ENCODE data around the gene ABHD10.

GRCh38 chr3:112001526-112001925, 22.7 kb downstream of the ABHD10 start:
- no peak for TF ChIP-seq POLR2AphosphoS5 (IDR thresholded peaks at IDR 0.05)
- TF ChIP-seq CTCF (IDR thresholded peaks at IDR 0.05), result no peak
- no peak for TF ChIP-seq POLR2A (IDR thresholded peaks at IDR 0.05)

Measured in upper lobe of left lung (tissue), 4 donors.